NCI-H524 treated with DMSO at 0.1 percent for 48 hours (cell line): ENCODE data around the gene GFRA4.

ENCODE experiments used
- DNase-seq: peaks from one replicate; lab custom pipeline; 2025; lab: John Stamatoyannopoulos, UW

GFRA4 gene

GRCh38 chr20:3673221-3674070, 10.2 kb upstream of the GFRA4 start:
- no peak for DNase-seq

GRCh38 chr20:3672547-3673171, 9.5 kb upstream of the GFRA4 start:
- DNase-seq, result no peak

DNA sequence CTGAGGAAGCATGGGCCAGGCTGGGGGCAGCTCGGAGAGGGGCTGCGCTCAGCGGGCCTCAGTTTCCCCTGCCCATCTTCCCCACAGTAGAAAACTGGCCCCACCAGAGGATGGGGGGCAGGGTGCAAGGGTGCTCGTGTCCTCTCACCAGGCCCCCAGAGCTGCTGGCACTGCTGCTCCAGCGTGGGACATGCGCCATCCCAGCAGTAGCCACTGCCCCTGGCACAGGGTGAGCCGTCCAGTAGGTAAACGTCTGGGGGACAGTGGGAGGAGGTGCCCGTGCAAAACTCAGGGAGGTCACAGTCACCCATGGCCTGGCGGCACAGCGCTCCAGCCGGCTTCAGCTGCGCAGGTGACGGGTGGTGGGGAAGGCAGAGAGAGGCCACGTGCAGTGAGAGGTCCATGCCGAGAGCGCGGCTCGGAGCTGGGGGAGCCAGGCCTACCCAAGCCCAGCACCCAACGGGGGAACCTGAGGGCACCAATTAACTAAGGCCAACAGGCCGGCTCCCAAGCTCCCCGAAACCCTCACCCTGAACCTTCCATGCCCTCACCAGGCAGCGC, 8.9 kb upstream of the GFRA4 start:
- DNase-seq, result no peak

DNA sequence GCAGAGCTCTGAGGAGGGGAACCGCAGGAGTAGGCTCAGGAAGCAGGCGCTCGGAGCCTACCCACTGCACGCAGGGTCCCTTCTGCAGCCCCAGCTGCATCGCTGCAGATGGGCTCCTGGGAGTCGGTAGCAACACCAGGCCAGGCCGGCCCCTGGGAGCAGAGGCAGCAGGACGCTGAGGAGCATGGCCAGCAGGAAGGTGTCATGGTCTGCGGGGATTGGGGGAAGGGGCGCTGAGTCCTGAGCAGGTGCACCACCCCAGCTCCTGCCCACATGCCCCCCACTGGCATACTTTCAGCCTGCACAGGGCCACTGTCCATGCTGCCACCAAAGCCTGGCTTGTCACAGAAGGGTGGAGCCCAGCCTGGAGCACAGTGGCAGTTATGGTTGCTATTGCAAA, 7.7 kb upstream of the GFRA4 start:
- no peak for DNase-seq

GRCh38 chr20:3670511-3670910, 7.3 kb upstream of the GFRA4 start:
- DNase-seq, result no peak

DNA sequence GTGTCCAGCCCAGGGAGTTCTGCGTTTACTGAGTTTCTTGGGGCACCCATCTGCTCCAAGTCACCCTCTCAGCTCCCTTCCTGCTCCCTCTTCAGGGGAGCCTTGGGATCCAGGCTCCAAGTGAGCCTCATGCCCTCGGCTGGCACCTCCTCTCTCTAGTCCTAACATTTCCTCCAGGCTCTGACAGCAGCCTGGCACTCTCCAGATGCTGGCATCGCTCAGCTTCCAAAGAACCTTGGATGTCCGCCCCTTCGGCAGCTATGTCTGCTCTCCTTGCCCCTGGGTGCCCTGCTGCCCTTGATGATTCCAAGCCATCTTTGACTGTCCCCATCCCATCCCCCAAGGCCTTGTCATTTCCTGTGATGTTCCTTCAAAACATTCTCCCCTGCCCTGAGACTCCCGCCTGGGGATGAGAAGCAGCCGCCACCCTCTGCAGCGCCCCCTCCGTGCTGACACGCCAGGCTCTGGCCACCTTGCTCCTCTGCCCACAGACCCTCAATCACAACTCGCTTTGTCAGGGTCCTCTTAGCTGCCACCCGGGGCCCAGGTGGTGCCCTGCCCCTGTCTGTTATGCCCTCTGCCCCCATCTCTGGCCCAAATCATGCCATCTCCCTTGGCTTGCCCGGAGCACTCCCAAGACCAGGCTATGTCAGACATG, 6.6 kb upstream of the GFRA4 start:
- no peak for DNase-seq

GRCh38 chr20:3667434-3668037, 4.3 kb upstream of the GFRA4 start:
- DNase-seq, result no peak

GRCh38 chr20:3663858-3664257, 659 bp upstream of the GFRA4 start:
- DNase-seq, result no peak

DNA sequence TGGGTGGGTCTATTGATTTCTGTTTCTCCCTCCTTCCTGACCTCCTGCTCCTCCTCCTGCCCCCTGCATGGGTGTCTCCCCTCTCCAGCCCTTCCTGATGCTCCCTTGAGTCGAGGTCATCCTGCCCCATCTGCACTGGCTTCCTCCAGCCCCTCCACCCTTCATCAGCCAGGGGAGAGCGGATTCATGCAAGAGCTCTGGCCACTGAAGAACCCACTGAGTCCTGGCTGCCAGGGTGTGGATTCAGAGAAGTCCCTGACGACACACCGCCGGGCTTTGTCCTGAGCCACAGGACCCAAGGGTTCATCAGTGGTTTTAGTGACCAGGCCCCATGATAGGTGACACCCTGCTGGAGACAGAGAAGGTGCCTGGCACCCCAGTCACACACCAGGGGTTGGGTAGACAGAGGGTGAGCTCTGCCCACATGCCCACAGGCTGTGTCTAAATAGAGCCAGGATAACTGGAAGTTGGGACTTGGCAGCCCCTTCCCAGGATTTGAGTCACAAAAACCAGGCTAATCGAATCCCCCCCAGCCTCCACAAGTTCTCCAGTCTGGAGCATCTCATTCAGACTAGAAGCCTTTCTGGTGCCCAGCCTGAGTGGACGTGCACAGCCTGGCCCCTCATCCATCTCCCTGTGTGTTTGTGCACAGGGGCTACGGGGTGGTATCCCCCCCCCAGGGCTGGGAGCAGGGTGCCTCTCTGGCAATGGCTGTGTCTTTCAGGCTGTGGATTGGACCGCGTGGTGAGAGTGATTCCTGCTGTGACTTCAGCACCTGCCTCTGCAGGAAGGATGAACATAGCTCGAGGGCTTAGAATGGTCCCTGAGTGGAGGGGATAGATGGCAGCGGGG, 1.2 kb downstream of the GFRA4 start:
- no peak for DNase-seq

- no peak for DNase-seq
Measured at GRCh38 chr20:3661060-3661813, 2.0 kb downstream of the GFRA4 start.

DNA sequence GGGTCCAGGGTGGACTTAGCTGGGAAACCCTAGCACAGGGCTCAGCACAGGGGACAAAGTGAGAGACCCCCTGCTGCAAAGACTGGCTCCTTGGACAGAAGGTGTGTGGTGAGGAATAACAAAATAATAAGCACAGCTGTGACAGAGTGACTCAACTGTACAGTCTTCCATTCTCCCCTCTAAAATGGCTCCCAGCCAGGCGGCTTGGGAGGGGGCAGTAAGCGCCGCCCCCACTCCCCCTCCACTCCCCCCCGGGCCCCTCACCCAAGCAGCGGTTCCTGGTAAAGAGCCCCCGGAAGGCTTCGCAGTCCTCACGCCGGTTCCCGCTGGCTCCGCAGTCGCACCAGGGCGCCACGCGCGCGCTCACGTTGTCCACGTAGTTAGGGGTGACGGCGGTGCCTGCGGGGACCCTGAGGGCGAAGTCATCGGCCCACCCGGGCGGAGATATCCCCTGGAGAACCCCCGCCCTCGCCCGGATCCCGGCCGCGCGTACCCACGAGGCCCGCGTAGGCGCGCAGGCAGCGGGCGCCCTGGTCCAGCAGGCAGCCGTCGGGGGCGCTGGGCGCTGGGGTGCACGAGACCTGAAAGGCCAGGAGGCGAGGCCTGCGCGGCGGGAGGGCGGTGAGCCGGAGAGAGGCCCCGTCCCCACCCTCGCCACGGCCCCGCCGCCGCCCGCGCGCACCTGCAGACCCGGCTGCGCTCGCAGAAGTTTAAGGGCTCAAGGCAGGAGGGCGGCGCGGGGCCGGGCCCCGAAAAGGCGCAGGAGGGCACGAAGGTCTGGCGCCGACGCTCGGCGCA, 2.7 kb downstream of the GFRA4 start:
- DNase-seq, result no peak

- DNase-seq, result no peak
Measured at GRCh38 chr20:3659492-3660261, 3.5 kb downstream of the GFRA4 start.

- DNase-seq, result no peak
Measured at GRCh38 chr20:3658716-3659491, 4.3 kb downstream of the GFRA4 start.

GRCh38 chr20:3658019-3658715, 5.0 kb downstream of the GFRA4 start:
- DNase-seq, result no peak

DNA sequence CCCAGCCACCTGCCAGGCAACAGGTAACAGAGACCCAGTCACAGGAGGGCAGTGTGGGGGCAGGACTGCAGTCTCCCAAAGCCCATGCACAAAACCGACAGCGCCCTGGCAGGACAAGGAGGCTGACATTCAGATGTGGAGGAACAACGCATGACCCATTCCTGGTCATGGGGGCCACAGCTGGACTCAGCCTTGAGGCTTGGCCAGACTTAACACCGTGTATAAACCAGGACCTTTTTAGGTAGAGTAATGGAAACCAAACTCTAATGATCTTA, 8.1 kb downstream of the GFRA4 start:
- no peak for DNase-seq

- no peak for DNase-seq
Measured at GRCh38 chr20:3654326-3655130, 8.7 kb downstream of the GFRA4 start.

DNA sequence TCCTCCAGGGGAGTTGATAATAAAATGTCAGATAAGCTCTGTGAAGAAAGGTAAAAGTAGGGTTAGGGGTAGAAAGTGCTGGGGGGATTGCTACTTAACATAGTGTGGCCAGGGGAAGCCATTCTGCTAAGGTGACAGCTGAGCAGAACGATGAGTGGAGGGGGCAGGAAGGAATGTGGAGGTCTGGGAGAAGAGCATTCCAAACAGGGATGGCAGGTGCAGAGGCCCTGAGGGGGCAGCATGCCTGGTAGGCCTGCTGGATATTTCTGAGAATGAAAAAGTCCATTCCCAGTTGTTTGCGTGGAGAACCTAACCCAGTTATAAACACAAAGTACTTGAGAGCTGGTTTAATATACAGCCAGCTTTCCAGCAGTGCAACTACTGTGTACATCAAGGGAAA, 9.3 kb downstream of the GFRA4 start:
- no peak for DNase-seq
